Tibial artery (tissue), 4 donors: ENCODE results near the gene MLNR.

Experiments
- DNase-seq, 2 donors: peaks; one replicate each; pipeline ENCODE4 v3.0.0-alpha.2; 2019
- H3K27ac ChIP-seq, 2 donors: fragments of 200-600 bp; sonication (generic) in 1 of 2; 1 replicate in 1 of 2; 2 replicates in 1 of 2; pipeline ENCODE4 v1.5.1; 2018 to 2019; ENCODE audit warnings: mild to moderate bottlenecking in 1 of 2
- H3K27me3 ChIP-seq, 2 donors: fragments of 200-600 bp; sonication (generic) in 1 of 2; one replicate each; pipeline versions ENCODE4 v1.5.1 to v1.6.0; 2016 to 2019
- H3K36me3 ChIP-seq, 3 donors: fragments of 200-600 bp; sonication (generic) in 2 of 3; one replicate each; pipeline ENCODE4 v1.5.1; 2016 to 2019; ENCODE audit warnings: mild to moderate bottlenecking in 2 of 3
- H3K4me1 ChIP-seq, 4 donors: fragments of 200-600 bp; sonication (generic) in 2 of 4; 1 replicate in 3 of 4; 2 replicates in 1 of 4; pipeline ENCODE4 v1.5.1; 2016 to 2019
- H3K4me3 ChIP-seq, 2 donors: fragments of 200-600 bp; sonication (generic) in 1 of 2; 1 replicate in 1 of 2; 2 replicates in 1 of 2; pipeline ENCODE4 v1.5.1; 2018 to 2019; ENCODE audit warnings: mild to moderate bottlenecking in 2 of 2
- H3K9me3 ChIP-seq, 3 donors: fragments of 200-600 bp; sonication (generic) in 1 of 3; one replicate each; pipeline ENCODE4 v1.5.1; 2016 to 2019
- intact Hi-C: fragments of 100-400 bp; cut with DNase I; formaldehyde crosslinking; loops from one replicate; pipeline ENCODE4 v1.15.0; 2023; ENCODE audit warnings: low total_unique reads
- TF ChIP-seq, protein P1 (sequence below), 2 experiments: fragments of 200-600 bp in 1 of 2; fragments of 450-650 bp in 1 of 2; IDR thresholded peaks; one replicate each; pipeline ENCODE4 v1.5.1; 2017 to 2019; ENCODE audit warnings: antibody characterized with exemption in 2 of 2, mild to moderate bottlenecking in 1 of 2, moderate library complexity in 1 of 2

The MLNR gene

GRCh38 chr13:49234741-49235140, 14.6 kb downstream of the MLNR start:
- DNase-seq, result no peak
- TF ChIP-seq, protein P1, sequence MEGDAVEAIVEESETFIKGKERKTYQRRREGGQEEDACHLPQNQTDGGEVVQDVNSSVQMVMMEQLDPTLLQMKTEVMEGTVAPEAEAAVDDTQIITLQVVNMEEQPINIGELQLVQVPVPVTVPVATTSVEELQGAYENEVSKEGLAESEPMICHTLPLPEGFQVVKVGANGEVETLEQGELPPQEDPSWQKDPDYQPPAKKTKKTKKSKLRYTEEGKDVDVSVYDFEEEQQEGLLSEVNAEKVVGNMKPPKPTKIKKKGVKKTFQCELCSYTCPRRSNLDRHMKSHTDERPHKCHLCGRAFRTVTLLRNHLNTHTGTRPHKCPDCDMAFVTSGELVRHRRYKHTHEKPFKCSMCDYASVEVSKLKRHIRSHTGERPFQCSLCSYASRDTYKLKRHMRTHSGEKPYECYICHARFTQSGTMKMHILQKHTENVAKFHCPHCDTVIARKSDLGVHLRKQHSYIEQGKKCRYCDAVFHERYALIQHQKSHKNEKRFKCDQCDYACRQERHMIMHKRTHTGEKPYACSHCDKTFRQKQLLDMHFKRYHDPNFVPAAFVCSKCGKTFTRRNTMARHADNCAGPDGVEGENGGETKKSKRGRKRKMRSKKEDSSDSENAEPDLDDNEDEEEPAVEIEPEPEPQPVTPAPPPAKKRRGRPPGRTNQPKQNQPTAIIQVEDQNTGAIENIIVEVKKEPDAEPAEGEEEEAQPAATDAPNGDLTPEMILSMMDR (IDR thresholded peaks at IDR 0.05), result no peak
- Histone ChIP-seq H3K9me3 (no peaks in the 10 kb centered on the region), H3K4me1 (no peaks in the 10 kb centered on the region), H3K27me3 (no peaks in the 10 kb centered on the region), H3K4me3 (no peak overlapping the region), H3K36me3 (no peaks in the 10 kb centered on the region), H3K27ac (no peak overlapping the region)
- intact Hi-C loops, result no loop called here

DNA sequence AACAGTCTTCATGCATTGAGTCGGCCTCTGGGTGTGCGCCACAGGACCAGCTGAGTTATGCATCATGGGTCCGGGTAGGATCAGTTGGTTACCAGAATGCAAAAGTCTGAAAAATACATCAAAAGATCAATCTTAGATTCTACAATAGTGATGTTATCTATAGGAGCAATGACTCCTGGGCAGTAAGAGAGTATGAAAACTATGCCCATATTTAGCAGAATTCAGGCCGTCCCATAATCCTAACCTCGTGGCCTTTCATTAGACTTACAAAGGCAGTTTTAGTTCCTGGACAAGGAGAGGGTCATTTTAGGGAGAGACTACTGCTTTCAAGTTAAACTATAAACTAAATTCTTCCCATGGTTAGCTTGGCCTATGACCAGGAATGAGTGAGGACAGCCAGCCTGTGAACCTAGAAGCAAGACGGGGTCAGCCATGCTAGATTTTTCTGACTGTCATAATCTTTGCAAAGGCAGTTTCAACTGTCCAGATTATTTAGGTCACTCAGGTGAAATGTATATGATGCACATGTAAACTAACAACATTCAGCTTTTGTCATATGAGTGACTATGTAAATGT, 15.8 kb downstream of the MLNR start:
- intact Hi-C loops, result no loop called here
- TF ChIP-seq, protein P1 (IDR thresholded peaks at IDR 0.05), result no peak
- Histone ChIP-seq H3K27ac (no peak overlapping the region), H3K27me3 (no peaks in the 10 kb centered on the region), H3K36me3 (no peaks in the 10 kb centered on the region), H3K9me3 (no peaks in the 10 kb centered on the region), H3K4me3 (no peak overlapping the region), H3K4me1 (no peaks in the 10 kb centered on the region)
- no peak for DNase-seq

DNA sequence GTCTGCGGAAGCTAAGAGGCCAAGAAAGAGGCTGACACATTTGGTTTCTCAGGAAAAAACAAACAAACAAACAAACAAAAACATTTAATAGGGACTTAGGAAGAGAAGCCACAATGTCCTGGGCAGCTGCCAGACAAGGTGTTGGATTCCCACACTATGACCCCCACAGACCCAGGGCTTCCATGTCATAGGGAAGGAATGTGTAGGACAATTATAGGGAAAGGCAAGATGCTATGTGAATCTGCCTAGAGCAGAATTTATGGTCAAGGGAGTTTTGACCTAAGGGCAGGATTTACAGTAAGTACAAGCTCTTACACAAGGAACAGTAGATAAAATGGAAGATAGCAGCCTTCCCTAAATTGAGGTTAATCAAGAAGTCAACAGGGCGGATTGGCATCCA, 18.5 kb downstream of the MLNR start:
- intact Hi-C loops, result no loop called here
- no peak overlapping the region for H3K27ac ChIP-seq
- TF ChIP-seq, protein P1 (IDR thresholded peaks at IDR 0.05), result no peak
- no peaks in the 10 kb centered on the region for H3K9me3 ChIP-seq
- DNase-seq, result no peak
- no peak overlapping the region for H3K4me3 ChIP-seq
- no peaks in the 10 kb centered on the region for H3K36me3 ChIP-seq
- no peaks in the 10 kb centered on the region for H3K4me1 ChIP-seq
- no peaks in the 10 kb centered on the region for H3K27me3 ChIP-seq

DNA sequence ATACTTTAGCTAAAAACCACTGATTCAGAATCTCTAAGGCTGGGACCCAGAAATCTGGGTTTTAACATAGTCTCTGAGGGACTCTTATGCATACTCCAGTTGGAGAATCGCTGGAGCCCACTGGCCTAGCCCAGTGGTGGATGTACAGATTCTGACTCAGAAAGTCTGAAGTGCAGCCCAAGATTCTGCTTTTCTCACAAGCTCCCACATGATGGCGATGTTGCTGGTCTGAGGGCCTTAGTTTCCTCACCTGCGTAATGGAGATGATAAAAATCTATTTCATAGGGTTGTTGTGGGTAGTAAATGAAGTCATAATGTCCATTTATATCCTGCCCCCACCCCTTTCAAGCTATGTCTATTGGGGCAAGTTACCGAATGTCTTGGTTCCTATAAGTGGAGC, 19.9 kb downstream of the MLNR start:
- Histone ChIP-seq H3K36me3 (no peaks in the 10 kb centered on the region), H3K27me3 (no peaks in the 10 kb centered on the region), H3K4me1 (no peaks in the 10 kb centered on the region), H3K9me3 (no peaks in the 10 kb centered on the region), H3K4me3 (no peak overlapping the region), H3K27ac (no peak overlapping the region)
- intact Hi-C loops, result loop anchor here (10.0 kb wide), 1 partner anchor 265 kb away; the partner anchor contains the start of gene FNDC3A
- no peak for DNase-seq
- TF ChIP-seq, protein P1 (IDR thresholded peaks at IDR 0.05), result peak; percentile 15 to 28

GRCh38 chr13:49241296-49241695, 21.2 kb downstream of the MLNR start:
- DNase-seq, result no peak
- H3K27ac ChIP-seq, result no peak overlapping the region
- H3K9me3 ChIP-seq, result no peaks in the 10 kb centered on the region
- no peak overlapping the region for H3K4me3 ChIP-seq
- no peaks in the 10 kb centered on the region for H3K4me1 ChIP-seq
- no peaks in the 10 kb centered on the region for H3K27me3 ChIP-seq
- intact Hi-C loops, result loop anchor here (10.0 kb wide), 1 partner anchor 266 kb away; the partner anchor contains the start of gene FNDC3A
- no peaks in the 10 kb centered on the region for H3K36me3 ChIP-seq
- TF ChIP-seq, protein P1 (IDR thresholded peaks at IDR 0.05), result no peak
